Esophagus squamous epithelium (tissue), 4 donors: ENCODE results near the gene BRIP1.

ENCODE experiments used
- POLR2A ChIP-seq, 4 donors: fragments of 450-650 bp; IDR thresholded peaks; one replicate each; pipeline ENCODE4 v1.6.1; 2017; ENCODE audit warnings: antibody characterized with exemption in 4 of 4, mild to moderate bottlenecking in 4 of 4, moderate library complexity in 3 of 4
- TF ChIP-seq, protein P1 (sequence below), 6 experiments: fragments of 450-650 bp in 4 of 6; fragments of 200-600 bp in 2 of 6; sonication (generic) in 2 of 6; IDR thresholded peaks; one replicate each; pipeline ENCODE4 v1.5.1; 2016 to 2019; ENCODE audit warnings: antibody characterized with exemption in 6 of 6, mild to moderate bottlenecking in 4 of 6, moderate library complexity in 4 of 6

DNA sequence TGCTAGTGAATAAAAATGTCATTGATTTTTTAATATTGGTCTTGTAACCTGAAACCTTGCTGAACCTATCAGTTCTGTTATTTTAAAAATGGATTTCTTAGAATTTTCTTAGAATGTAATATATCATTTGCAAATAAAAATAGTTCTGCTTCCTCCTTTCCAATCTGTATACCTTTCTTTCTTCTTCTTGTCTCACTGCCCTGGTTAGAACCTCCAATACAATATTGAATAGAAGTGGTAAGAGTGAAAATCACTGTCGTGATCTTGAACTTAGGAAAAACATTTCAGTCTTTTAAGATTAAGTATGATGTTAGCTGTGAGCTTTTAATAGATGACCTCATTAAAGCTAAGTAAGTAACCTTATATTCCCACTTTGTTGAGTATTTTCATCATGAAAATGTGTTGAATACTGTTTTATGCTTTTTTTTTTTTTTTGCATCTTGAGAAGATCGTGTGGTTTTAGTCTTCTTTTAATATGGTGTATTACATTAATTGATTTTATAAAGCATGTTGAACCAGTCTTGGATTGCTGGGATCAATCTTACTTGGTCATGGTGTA, 167.5 kb downstream of the BRIP1 start:
- TF ChIP-seq, protein P1, sequence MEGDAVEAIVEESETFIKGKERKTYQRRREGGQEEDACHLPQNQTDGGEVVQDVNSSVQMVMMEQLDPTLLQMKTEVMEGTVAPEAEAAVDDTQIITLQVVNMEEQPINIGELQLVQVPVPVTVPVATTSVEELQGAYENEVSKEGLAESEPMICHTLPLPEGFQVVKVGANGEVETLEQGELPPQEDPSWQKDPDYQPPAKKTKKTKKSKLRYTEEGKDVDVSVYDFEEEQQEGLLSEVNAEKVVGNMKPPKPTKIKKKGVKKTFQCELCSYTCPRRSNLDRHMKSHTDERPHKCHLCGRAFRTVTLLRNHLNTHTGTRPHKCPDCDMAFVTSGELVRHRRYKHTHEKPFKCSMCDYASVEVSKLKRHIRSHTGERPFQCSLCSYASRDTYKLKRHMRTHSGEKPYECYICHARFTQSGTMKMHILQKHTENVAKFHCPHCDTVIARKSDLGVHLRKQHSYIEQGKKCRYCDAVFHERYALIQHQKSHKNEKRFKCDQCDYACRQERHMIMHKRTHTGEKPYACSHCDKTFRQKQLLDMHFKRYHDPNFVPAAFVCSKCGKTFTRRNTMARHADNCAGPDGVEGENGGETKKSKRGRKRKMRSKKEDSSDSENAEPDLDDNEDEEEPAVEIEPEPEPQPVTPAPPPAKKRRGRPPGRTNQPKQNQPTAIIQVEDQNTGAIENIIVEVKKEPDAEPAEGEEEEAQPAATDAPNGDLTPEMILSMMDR (IDR thresholded peaks at IDR 0.05) = no peak
- TF ChIP-seq POLR2A (IDR thresholded peaks at IDR 0.05) = no peak
